ENCODE data around the gene TPH2. TPM values are rescaled to one million over a fixed set of nuclear protein-coding genes. Genes with fewer than 3 reads are reported as not detected.

TPH2 gene
- total RNA-seq, 1 experiment from 2014 or later, result 0.83 TPM

DNA sequence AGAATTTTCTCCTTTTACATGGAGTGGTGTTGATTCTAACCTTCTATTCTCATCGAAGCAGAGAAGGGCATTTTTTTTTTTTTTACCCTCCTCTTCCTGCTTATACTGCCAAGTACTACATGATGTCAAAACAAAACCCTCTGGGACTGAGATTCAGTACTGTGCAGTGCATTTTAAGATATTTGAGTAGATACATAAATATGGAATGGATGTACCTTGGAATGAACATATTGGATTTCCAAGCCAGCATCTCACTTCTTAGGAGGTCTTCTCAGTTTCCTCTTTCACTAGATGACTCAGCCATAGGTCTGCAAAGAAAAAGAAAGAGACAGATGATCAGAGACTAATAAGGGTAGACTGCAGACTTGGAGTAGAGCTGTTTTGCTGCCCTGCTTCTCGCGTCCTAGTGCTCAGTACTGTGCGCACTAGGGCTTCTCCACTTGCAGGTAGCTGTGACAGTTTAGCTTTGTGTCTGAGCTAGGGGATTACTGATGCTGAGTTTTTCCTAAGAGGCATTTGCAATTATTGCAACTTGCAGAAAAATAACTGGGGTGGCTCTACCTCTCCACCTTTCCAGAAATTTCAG lies 20.4 kb downstream of the TPH2 start:
- TF ChIP-seq PRRX2 (CRISPR knock-in tag; IDR thresholded peaks at IDR 0.05) (no peak), SP1 (CRISPR knock-in tag; conservative IDR thresholded peaks at IDR 0.05) (no peak), ZNF671 (CRISPR knock-in tag; IDR thresholded peaks at IDR 0.05) (no peak), TEAD1 (CRISPR knock-in tag; IDR thresholded peaks at IDR 0.05) (no peak), NR1H2 (CRISPR knock-in tag; IDR thresholded peaks at IDR 0.05) (no peak), ZBTB21 (CRISPR knock-in tag; IDR thresholded peaks at IDR 0.05; ENCODE audit: borderline replicate concordance) (no peak), ELF4 (CRISPR knock-in tag; IDR thresholded peaks at IDR 0.05; ENCODE audit: low read depth) (no peak), ZNF416 (CRISPR knock-in tag; IDR thresholded peaks at IDR 0.05) (no peak)
- TF ChIP-seq, protein P1, sequence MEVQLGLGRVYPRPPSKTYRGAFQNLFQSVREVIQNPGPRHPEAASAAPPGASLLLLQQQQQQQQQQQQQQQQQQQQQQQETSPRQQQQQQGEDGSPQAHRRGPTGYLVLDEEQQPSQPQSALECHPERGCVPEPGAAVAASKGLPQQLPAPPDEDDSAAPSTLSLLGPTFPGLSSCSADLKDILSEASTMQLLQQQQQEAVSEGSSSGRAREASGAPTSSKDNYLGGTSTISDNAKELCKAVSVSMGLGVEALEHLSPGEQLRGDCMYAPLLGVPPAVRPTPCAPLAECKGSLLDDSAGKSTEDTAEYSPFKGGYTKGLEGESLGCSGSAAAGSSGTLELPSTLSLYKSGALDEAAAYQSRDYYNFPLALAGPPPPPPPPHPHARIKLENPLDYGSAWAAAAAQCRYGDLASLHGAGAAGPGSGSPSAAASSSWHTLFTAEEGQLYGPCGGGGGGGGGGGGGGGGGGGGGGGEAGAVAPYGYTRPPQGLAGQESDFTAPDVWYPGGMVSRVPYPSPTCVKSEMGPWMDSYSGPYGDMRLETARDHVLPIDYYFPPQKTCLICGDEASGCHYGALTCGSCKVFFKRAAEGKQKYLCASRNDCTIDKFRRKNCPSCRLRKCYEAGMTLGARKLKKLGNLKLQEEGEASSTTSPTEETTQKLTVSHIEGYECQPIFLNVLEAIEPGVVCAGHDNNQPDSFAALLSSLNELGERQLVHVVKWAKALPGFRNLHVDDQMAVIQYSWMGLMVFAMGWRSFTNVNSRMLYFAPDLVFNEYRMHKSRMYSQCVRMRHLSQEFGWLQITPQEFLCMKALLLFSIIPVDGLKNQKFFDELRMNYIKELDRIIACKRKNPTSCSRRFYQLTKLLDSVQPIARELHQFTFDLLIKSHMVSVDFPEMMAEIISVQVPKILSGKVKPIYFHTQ (CRISPR knock-in tag; IDR thresholded peaks at IDR 0.05), result no peak
- TF ChIP-seq, protein P2, sequence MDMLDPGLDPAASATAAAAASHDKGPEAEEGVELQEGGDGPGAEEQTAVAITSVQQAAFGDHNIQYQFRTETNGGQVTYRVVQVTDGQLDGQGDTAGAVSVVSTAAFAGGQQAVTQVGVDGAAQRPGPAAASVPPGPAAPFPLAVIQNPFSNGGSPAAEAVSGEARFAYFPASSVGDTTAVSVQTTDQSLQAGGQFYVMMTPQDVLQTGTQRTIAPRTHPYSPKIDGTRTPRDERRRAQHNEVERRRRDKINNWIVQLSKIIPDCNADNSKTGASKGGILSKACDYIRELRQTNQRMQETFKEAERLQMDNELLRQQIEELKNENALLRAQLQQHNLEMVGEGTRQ (CRISPR knock-in tag; IDR thresholded peaks at IDR 0.05), result no peak
- TF ChIP-seq, protein P3, sequence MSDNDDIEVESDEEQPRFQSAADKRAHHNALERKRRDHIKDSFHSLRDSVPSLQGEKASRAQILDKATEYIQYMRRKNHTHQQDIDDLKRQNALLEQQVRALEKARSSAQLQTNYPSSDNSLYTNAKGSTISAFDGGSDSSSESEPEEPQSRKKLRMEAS (CRISPR knock-in tag; IDR thresholded peaks at IDR 0.05), result no peak
- TF ChIP-seq, protein P4, sequence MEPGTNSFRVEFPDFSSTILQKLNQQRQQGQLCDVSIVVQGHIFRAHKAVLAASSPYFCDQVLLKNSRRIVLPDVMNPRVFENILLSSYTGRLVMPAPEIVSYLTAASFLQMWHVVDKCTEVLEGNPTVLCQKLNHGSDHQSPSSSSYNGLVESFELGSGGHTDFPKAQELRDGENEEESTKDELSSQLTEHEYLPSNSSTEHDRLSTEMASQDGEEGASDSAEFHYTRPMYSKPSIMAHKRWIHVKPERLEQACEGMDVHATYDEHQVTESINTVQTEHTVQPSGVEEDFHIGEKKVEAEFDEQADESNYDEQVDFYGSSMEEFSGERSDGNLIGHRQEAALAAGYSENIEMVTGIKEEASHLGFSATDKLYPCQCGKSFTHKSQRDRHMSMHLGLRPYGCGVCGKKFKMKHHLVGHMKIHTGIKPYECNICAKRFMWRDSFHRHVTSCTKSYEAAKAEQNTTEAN (CRISPR knock-in tag; IDR thresholded peaks at IDR 0.05), result no peak
- TF ChIP-seq, protein P5, sequence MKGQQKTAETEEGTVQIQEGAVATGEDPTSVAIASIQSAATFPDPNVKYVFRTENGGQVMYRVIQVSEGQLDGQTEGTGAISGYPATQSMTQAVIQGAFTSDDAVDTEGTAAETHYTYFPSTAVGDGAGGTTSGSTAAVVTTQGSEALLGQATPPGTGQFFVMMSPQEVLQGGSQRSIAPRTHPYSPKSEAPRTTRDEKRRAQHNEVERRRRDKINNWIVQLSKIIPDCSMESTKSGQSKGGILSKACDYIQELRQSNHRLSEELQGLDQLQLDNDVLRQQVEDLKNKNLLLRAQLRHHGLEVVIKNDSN (CRISPR knock-in tag; IDR thresholded peaks at IDR 0.05), result no peak
- H3K4me3 Mint-ChIP-seq, result no peak overlapping the region
- ChIA-PET CTCF (interaction anchor here (0.7 to 1.8 kb wide), 3 partner anchors 14 to 313 kb away, joined by 3 to 8 read pairs (median 6); partner anchors contain the start of gene TRHDE), POLR2A (interaction anchor here (0.6 kb wide), 1 partner anchor 532 kb away, joined by 3 read pairs; no protein-coding TSS in a partner anchor)
- H3K36me3 Mint-ChIP-seq, result no peaks in the 10 kb centered on the region
- H3K27me3 Mint-ChIP-seq (ENCODE audit: low read depth), result no peaks in the 10 kb centered on the region
- no peaks in the 10 kb centered on the region for H3K9me3 Mint-ChIP-seq
- H3K4me1 Mint-ChIP-seq, result peaks cover 54% of the 10 kb centered on the region
- H3K27ac Mint-ChIP-seq, result 0 out of 2 replicates have a peak overlapping the region, but pooled peaks have one; percentile 18
- ATAC-seq (peak; percentile 67), DNase-seq (ENCODE audit: low spot score) (no peak)

DNA sequence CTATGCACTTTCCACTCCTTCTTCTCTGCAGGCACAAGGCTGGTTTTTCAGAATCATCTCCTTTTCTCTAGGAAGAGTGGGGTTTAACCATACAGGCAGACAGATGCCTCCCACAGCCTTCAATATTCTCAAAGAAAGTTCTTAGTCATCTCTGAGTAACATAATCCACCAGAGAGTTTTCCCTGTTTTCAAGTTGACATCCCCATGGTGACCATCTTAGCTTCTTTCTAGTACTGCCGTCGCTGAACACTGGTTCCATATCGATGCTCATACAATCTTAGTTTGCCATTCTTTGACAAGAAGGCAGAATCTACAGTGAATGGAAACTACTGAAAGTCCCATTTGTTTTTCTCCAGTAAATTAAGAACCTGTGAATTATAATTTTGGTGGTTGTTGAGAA lies 28.6 kb downstream of the TPH2 start:
- POLR2A ChIA-PET, result no interaction called here
- no peak for ATAC-seq
- Mint-ChIP-seq H3K36me3 (no peaks in the 10 kb centered on the region), H3K9me3 (peaks cover 5% of the 10 kb centered on the region; the same call in 1 of the 2 replicates), H3K4me1 (peaks cover 34% of the 10 kb centered on the region), H3K27ac (no peak overlapping the region), H3K4me3 (no peak overlapping the region), H3K27me3 (ENCODE audit: low read depth) (no peaks in the 10 kb centered on the region)
- DNase-seq (ENCODE audit: low spot score), result no peak
- CTCF ChIA-PET, result no interaction called here
- TF ChIP-seq ZNF138 (CRISPR knock-in tag; conservative IDR thresholded peaks at IDR 0.05) (no peak), FOXJ3 (CRISPR knock-in tag; IDR thresholded peaks at IDR 0.05; ENCODE audit: borderline replicate concordance) (no peak), NR3C1 (CRISPR knock-in tag; conservative IDR thresholded peaks at IDR 0.05; ENCODE audit: low read depth) (no peak), NFYB (CRISPR knock-in tag; conservative IDR thresholded peaks at IDR 0.05; ENCODE audit: low read depth) (no peak), ZNF219 (CRISPR knock-in tag; IDR thresholded peaks at IDR 0.05; ENCODE audit: borderline replicate concordance) (no peak), ZNF121 (CRISPR knock-in tag; IDR thresholded peaks at IDR 0.05) (no peak)
- TF ChIP-seq, protein P6, sequence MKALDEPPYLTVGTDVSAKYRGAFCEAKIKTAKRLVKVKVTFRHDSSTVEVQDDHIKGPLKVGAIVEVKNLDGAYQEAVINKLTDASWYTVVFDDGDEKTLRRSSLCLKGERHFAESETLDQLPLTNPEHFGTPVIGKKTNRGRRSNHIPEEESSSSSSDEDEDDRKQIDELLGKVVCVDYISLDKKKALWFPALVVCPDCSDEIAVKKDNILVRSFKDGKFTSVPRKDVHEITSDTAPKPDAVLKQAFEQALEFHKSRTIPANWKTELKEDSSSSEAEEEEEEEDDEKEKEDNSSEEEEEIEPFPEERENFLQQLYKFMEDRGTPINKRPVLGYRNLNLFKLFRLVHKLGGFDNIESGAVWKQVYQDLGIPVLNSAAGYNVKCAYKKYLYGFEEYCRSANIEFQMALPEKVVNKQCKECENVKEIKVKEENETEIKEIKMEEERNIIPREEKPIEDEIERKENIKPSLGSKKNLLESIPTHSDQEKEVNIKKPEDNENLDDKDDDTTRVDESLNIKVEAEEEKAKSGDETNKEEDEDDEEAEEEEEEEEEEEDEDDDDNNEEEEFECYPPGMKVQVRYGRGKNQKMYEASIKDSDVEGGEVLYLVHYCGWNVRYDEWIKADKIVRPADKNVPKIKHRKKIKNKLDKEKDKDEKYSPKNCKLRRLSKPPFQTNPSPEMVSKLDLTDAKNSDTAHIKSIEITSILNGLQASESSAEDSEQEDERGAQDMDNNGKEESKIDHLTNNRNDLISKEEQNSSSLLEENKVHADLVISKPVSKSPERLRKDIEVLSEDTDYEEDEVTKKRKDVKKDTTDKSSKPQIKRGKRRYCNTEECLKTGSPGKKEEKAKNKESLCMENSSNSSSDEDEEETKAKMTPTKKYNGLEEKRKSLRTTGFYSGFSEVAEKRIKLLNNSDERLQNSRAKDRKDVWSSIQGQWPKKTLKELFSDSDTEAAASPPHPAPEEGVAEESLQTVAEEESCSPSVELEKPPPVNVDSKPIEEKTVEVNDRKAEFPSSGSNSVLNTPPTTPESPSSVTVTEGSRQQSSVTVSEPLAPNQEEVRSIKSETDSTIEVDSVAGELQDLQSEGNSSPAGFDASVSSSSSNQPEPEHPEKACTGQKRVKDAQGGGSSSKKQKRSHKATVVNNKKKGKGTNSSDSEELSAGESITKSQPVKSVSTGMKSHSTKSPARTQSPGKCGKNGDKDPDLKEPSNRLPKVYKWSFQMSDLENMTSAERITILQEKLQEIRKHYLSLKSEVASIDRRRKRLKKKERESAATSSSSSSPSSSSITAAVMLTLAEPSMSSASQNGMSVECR (CRISPR knock-in tag; IDR thresholded peaks at IDR 0.05; ENCODE audit: borderline replicate concordance), result no peak
- TF ChIP-seq, protein P7, sequence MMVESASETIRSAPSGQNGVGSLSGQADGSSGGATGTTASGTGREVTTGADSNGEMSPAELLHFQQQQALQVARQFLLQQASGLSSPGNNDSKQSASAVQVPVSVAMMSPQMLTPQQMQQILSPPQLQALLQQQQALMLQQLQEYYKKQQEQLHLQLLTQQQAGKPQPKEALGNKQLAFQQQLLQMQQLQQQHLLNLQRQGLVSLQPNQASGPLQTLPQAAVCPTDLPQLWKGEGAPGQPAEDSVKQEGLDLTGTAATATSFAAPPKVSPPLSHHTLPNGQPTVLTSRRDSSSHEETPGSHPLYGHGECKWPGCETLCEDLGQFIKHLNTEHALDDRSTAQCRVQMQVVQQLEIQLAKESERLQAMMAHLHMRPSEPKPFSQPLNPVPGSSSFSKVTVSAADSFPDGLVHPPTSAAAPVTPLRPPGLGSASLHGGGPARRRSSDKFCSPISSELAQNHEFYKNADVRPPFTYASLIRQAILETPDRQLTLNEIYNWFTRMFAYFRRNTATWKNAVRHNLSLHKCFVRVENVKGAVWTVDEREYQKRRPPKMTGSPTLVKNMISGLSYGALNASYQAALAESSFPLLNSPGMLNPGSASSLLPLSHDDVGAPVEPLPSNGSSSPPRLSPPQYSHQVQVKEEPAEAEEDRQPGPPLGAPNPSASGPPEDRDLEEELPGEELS (CRISPR knock-in tag; IDR thresholded peaks at IDR 0.05), result no peak
- TF ChIP-seq, protein P8, sequence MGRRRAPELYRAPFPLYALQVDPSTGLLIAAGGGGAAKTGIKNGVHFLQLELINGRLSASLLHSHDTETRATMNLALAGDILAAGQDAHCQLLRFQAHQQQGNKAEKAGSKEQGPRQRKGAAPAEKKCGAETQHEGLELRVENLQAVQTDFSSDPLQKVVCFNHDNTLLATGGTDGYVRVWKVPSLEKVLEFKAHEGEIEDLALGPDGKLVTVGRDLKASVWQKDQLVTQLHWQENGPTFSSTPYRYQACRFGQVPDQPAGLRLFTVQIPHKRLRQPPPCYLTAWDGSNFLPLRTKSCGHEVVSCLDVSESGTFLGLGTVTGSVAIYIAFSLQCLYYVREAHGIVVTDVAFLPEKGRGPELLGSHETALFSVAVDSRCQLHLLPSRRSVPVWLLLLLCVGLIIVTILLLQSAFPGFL (CRISPR knock-in tag; IDR thresholded peaks at IDR 0.05; ENCODE audit: borderline replicate concordance), result no peak

All from WTC11 (cell line).